GM12892 (cell line): ENCODE measurements around the gene RANBP17.

ENCODE experiments used
- POLR2A ChIP-seq: IDR thresholded peaks from 2 replicates; pipeline ENCODE4 v1.6.1; 2011; ENCODE audit warnings: low read depth, low read length, control low read depth
- POLR2AphosphoS5 ChIP-seq: IDR thresholded peaks from 2 replicates; pipeline ENCODE4 v1.6.1; 2011; ENCODE audit warnings: low read depth, low read length, control low read depth

- TF ChIP-seq POLR2A = no peak
- TF ChIP-seq POLR2AphosphoS5 = no peak
Measured at GRCh38 chr5:170860818-170861666, 776 bp upstream of the RANBP17 start.
